ENCODE measurements around the gene CGB7.

DNA sequence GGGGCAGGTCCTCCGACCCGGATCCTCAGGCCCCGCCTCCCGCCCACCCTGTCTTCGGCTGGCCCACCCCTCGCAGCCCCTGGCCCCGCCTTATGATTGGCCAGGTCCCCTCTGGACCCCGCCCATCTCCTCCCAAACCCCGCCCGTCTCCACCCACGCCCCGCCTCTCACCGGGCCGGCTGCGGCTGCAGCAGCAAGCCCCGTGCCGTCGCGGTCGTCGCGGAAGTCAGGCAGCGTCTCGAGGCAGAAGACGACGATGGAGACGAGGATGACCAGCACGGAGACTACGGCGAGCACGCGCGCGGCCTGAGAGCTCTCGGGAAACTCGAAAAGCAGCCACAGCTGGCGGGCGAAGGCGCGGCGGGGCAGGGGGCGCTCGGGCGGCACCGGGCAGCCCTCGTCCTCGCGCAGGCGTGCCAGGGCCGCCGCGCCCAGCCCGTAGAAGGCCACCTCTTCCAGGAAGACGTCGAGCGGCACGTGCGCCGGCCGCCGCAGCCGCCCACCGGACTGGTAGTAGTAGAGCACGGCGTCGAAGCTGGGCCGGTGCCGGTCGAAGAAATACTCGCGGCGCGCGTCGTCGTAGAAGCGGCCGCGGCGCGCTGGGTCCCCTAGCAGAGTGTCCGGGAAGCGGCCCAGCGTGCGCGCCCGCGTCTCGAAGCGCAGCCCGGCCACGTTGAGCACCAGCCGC is 14.5 kb upstream of the CGB7 start:
- TF ChIP-seq, protein P1, sequence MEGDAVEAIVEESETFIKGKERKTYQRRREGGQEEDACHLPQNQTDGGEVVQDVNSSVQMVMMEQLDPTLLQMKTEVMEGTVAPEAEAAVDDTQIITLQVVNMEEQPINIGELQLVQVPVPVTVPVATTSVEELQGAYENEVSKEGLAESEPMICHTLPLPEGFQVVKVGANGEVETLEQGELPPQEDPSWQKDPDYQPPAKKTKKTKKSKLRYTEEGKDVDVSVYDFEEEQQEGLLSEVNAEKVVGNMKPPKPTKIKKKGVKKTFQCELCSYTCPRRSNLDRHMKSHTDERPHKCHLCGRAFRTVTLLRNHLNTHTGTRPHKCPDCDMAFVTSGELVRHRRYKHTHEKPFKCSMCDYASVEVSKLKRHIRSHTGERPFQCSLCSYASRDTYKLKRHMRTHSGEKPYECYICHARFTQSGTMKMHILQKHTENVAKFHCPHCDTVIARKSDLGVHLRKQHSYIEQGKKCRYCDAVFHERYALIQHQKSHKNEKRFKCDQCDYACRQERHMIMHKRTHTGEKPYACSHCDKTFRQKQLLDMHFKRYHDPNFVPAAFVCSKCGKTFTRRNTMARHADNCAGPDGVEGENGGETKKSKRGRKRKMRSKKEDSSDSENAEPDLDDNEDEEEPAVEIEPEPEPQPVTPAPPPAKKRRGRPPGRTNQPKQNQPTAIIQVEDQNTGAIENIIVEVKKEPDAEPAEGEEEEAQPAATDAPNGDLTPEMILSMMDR (IDR thresholded peaks at IDR 0.05), result no peak
- no peak for TF ChIP-seq TCF7L2 (IDR thresholded peaks at IDR 0.05; ENCODE audit: low read depth, low read length)
